Transverse colon (tissue), 4 donors: Measurements from ENCODE around the gene CACTIN. TPM values are rescaled to one million over a fixed set of nuclear protein-coding genes. Genes with fewer than 3 reads are reported as not detected.
A peak's percentile ranks its signal among the peaks of the same experiment; 100 is the strongest.

Source experiments
- DNase-seq: peaks from one replicate; pipeline ENCODE4 v3.0.0-alpha.2; 2019
- H3K27ac ChIP-seq, 4 donors: fragments of 200-600 bp; sonication (generic); 2 replicates each; pipeline ENCODE4 v1.5.1; 2016 to 2018; ENCODE audit warnings: inconsistent platforms in 4 of 4
- H3K27me3 ChIP-seq: fragments of 200-600 bp; sonication (generic); 2 replicates; pipeline ENCODE4 v1.5.1; 2017; ENCODE audit warnings: inconsistent platforms
- H3K36me3 ChIP-seq, 4 donors: fragments of 200-600 bp; sonication (generic); 2 replicates each; pipeline ENCODE4 v1.5.1; 2017 to 2019; ENCODE audit warnings: inconsistent platforms in 4 of 4
- H3K4me1 ChIP-seq, 4 donors: fragments of 200-600 bp; sonication (generic); 2 replicates each; pipeline ENCODE4 v1.5.1; 2017 to 2020; ENCODE audit warnings: inconsistent platforms in 4 of 4
- H3K4me3 ChIP-seq, 4 donors: fragments of 200-600 bp; sonication (generic); 1 replicate in 1 of 4; 2 replicates in 3 of 4; pipeline versions ENCODE4 v1.5.1 to v1.6.1; 2017 to 2019; ENCODE audit warnings: inconsistent platforms in 4 of 4
- H3K9me3 ChIP-seq, 2 donors: fragments of 200-600 bp; sonication (generic); 2 replicates each; pipeline ENCODE4 v1.5.1; 2017 to 2019; ENCODE audit warnings: inconsistent platforms in 2 of 2
- CTCF ChIP-seq, 5 experiments: fragments of 200-600 bp in 3 of 5; fragments of 450-650 bp in 2 of 5; sonication (generic) in 3 of 5; IDR thresholded peaks; 1 replicate in 2 of 5; 2 replicates in 3 of 5; pipeline ENCODE4 v1.5.1; 2016 to 2017; ENCODE audit warnings: antibody characterized with exemption in 5 of 5, inconsistent platforms in 3 of 5, mild to moderate bottlenecking in 2 of 5, moderate library complexity in 1 of 5
- EP300 ChIP-seq: sonication (generic); formaldehyde crosslinking; IDR thresholded peaks from one replicate; pipeline ENCODE4 v1.6.1; 2017; ENCODE audit warnings: antibody characterized with exemption, low read depth
- POLR2A ChIP-seq: fragments of 450-650 bp; IDR thresholded peaks from one replicate; pipeline ENCODE4 v1.6.1; 2016; ENCODE audit warnings: antibody characterized with exemption, mild to moderate bottlenecking, moderate library complexity
- POLR2AphosphoS5 ChIP-seq, 3 donors: sonication (generic); formaldehyde crosslinking; IDR thresholded peaks; one replicate each; pipeline ENCODE4 v1.6.1; 2016; ENCODE audit warnings: antibody characterized with exemption in 3 of 3
- WGBS, 2 donors: methylation state at CpG; one replicate each; pipeline ENCODE4 v1.1.5; 2018; ENCODE audit warnings: low coverage in 1 of 2; 5-methylcytosine and 5-hydroxymethylcytosine counted together
- in situ Hi-C, 4 donors: fragments of 200-750 bp; cut with MboI; loops; one replicate each; pipeline versions ENCODE4 v1.15.0 to v1.15.1; 2017; ENCODE audit warnings: low sequenced_read_pairs in 3 of 4, low pct_ligation_motif_present in 1 of 4, low pct_unique_long_range_greater_than_20kb in 1 of 4
- intact Hi-C: fragments of 100-400 bp; cut with DNase I; formaldehyde crosslinking; loops from one replicate; pipeline ENCODE4 v1.15.1; 2023; ENCODE audit warnings: low total_unique reads
- total RNA-seq, 4 donors: library from RNA; depleted of rRNA; stranded (reverse); fragments of >200 nt; gene quantifications; one replicate each; pipeline ENCODE4 v1.1.0, GENCODE V29; 2016

CACTIN gene
- total RNA-seq, 4 donors from 2014 or later, result 21.9 to 88.4 (median 53.0) TPM

GRCh38 chr19:3618144-3618810, 8.3 kb downstream of the CACTIN start:
- in situ Hi-C loops (no loop called here), intact Hi-C loops (loop anchor here (5.0 to 10.0 kb wide), 2 partner anchors 76 to 313 kb away; no protein-coding TSS in a partner anchor)
- peak overlapping the region in 2 of 4 donors; percentile 4 to 21 for H3K27ac ChIP-seq
- no peaks in the 10 kb centered on the region for H3K9me3 ChIP-seq
- peaks cover 0 to 3% (median 0%) of the 10 kb centered on the region in 4 donors for H3K36me3 ChIP-seq
- H3K4me3 ChIP-seq, result no peak overlapping the region
- peaks cover 0 to 15% (median 7%) of the 10 kb centered on the region in 4 donors for H3K4me1 ChIP-seq
- WGBS, 2 donors, result 50% methylated on average over 30 of the region's 31 CpGs; no CpG with 5 or more reads in 1 of the 2 donors
- DNase-seq, result peak; percentile 70
- no peaks in the 10 kb centered on the region for H3K27me3 ChIP-seq
- no peak for TF ChIP-seq EP300
- peak; percentile 86 to 95 (median 92) for TF ChIP-seq CTCF (IDR thresholded peaks at IDR 0.05)
- no peak for TF ChIP-seq POLR2AphosphoS5 (IDR thresholded peaks at IDR 0.05)
- no peak for TF ChIP-seq POLR2A

GRCh38 chr19:3617463-3617862, 9.1 kb downstream of the CACTIN start:
- H3K27ac ChIP-seq, result peak overlapping the region in 1 of 4 donors; percentile 4
- in situ Hi-C loops, result no loop called here
- no peak overlapping the region for H3K4me3 ChIP-seq
- intact Hi-C loops, result loop anchor here (5.0 to 10.0 kb wide), 2 partner anchors 75 to 313 kb away; no protein-coding TSS in a partner anchor
- WGBS, 2 donors, result 63% methylated on average over 19 of the region's 19 CpGs; no CpG with 5 or more reads in 1 of the 2 donors
- H3K36me3 ChIP-seq, result peaks cover 0 to 11% (median 0%) of the 10 kb centered on the region in 4 donors
- H3K27me3 ChIP-seq, result no peaks in the 10 kb centered on the region
- no peaks in the 10 kb centered on the region for H3K9me3 ChIP-seq
- H3K4me1 ChIP-seq, result peaks cover 0 to 15% (median 9%) of the 10 kb centered on the region in 4 donors
- DNase-seq, result peak; percentile 77
- no peak for TF ChIP-seq POLR2A
- TF ChIP-seq POLR2AphosphoS5 (IDR thresholded peaks at IDR 0.05), result no peak
- no peak for TF ChIP-seq EP300
- no peak for TF ChIP-seq CTCF (IDR thresholded peaks at IDR 0.05)

- H3K27ac ChIP-seq, result no peak overlapping the region
- no peak for DNase-seq
- TF ChIP-seq POLR2AphosphoS5 (IDR thresholded peaks at IDR 0.05) (no peak), POLR2A (no peak)
- no peaks in the 10 kb centered on the region for H3K9me3 ChIP-seq
- no peaks in the 10 kb centered on the region for H3K27me3 ChIP-seq
- H3K4me3 ChIP-seq, result no peak overlapping the region
- H3K4me1 ChIP-seq, result peaks cover 0 to 15% (median 9%) of the 10 kb centered on the region in 4 donors
- H3K36me3 ChIP-seq, result peaks cover 0 to 20% (median 0%) of the 10 kb centered on the region in 4 donors
- WGBS, 2 donors, result 93 to 100% methylated on average over 5 to 26 of the region's 26 CpGs
- in situ Hi-C loops, result no loop called here
- intact Hi-C loops, result loop anchor here (5.0 to 10.0 kb wide), 2 partner anchors 73 to 311 kb away; no protein-coding TSS in a partner anchor
Observed at GRCh38 chr19:3615524-3616135, 11.0 kb downstream of the CACTIN start.

GRCh38 chr19:3614858-3615505, 11.6 kb downstream of the CACTIN start:
- WGBS, 2 donors, result 92 to 100% methylated on average over 1 to 16 of the region's 18 CpGs
- in situ Hi-C loops, result no loop called here
- no peak overlapping the region for H3K4me3 ChIP-seq
- intact Hi-C loops, result loop anchor here (5.0 to 10.0 kb wide), 2 partner anchors 73 to 310 kb away; no protein-coding TSS in a partner anchor
- TF ChIP-seq CTCF (IDR thresholded peaks at IDR 0.05) (no peak), POLR2AphosphoS5 (IDR thresholded peaks at IDR 0.05) (no peak), EP300 (no peak)
- no peaks in the 10 kb centered on the region for H3K9me3 ChIP-seq
- peaks cover 0 to 15% (median 9%) of the 10 kb centered on the region in 4 donors for H3K4me1 ChIP-seq
- DNase-seq, result no peak
- H3K27me3 ChIP-seq, result no peaks in the 10 kb centered on the region
- peaks cover 0 to 20% (median 0%) of the 10 kb centered on the region in 4 donors for H3K36me3 ChIP-seq
- H3K27ac ChIP-seq, result no peak overlapping the region
